Muscle layer of colon (tissue), 2 donors: ENCODE measurements around the gene PHEX.

ENCODE experiments used
- H3K27ac ChIP-seq: one replicate; pipeline ENCODE4 v1.7.0; 2013; ENCODE audit warnings: low read depth, mild to moderate bottlenecking, low read length, moderate library complexity
- H3K27me3 ChIP-seq, 2 donors: one replicate each; pipeline ENCODE4 v1.7.0; 2013; ENCODE audit warnings: low read length in 2 of 2, mild to moderate bottlenecking in 2 of 2; ENCODE audit not compliant: insufficient read depth in 2 of 2, control insufficient read depth in 1 of 2
- H3K36me3 ChIP-seq: one replicate; pipeline ENCODE4 v1.7.0; 2013; ENCODE audit warnings: mild to moderate bottlenecking, low read length; ENCODE audit not compliant: insufficient read depth
- H3K4me1 ChIP-seq: one replicate; pipeline ENCODE4 v1.7.0; 2013; ENCODE audit warnings: mild to moderate bottlenecking, low read length; ENCODE audit not compliant: insufficient read depth
- H3K4me3 ChIP-seq, 2 donors: one replicate each; pipeline ENCODE4 v1.7.0; 2013; ENCODE audit warnings: low read length in 2 of 2, low read depth in 1 of 2, mild to moderate bottlenecking in 1 of 2, moderate library complexity in 1 of 2
- H3K9ac ChIP-seq: one replicate; pipeline ENCODE4 v1.7.0; 2013; ENCODE audit warnings: low read length
- H3K9me3 ChIP-seq: one replicate; pipeline ENCODE4 v1.7.0; 2013; ENCODE audit warnings: mild to moderate bottlenecking, low read length
- donor health status: abdominal sarcoma.
- donor health status: Adenocarcinoma of cecum.

Gene PHEX

DNA sequence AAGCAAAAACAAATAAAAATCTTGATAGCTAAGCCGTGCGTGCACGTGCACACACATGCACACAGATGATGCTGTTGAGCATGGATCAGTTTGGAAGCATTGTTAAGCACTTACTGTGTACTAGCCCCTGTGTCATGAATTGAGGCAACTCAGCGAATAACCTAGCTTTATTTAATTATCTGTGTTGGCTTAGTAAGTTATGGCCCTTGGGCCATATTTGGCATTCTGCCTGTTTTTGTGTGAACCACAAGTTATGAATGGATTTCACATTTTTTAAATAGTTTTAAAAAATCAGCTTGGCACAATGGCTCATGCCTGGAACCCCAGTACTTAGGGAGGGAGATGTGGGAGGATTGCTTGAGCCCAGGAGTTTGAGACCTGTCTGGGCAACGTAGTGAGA is 126.9 kb downstream of the PHEX start:
- H3K27me3 ChIP-seq = no peaks in the 10 kb centered on the region
- H3K4me1 ChIP-seq = no peaks in the 10 kb centered on the region
- H3K27ac ChIP-seq = no peak overlapping the region
- H3K9me3 ChIP-seq = no peaks in the 10 kb centered on the region
- H3K36me3 ChIP-seq = no peaks in the 10 kb centered on the region
- no peak overlapping the region for H3K4me3 ChIP-seq
- H3K9ac ChIP-seq = no peak overlapping the region

DNA sequence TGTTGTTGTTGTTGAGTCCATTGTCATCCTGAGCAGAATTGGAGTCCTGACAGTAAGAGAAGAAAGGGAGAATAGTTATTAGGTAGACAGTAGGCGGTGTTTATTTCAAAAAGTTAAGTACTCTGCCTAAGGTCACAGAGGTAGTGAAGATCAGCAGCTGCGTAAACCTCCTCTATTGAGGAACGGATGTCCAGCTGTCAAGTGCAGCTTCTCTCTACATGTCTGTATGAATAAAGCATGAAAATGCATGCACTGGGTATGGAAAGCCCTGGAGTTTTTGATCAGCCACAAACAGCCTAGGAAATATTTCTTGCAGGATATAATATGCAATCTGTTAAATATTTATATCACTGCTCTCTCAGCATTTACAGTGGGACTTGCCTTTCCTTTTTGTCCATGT is 131.2 kb downstream of the PHEX start:
- Histone ChIP-seq H3K9me3 (no peaks in the 10 kb centered on the region), H3K27me3 (no peaks in the 10 kb centered on the region)

DNA sequence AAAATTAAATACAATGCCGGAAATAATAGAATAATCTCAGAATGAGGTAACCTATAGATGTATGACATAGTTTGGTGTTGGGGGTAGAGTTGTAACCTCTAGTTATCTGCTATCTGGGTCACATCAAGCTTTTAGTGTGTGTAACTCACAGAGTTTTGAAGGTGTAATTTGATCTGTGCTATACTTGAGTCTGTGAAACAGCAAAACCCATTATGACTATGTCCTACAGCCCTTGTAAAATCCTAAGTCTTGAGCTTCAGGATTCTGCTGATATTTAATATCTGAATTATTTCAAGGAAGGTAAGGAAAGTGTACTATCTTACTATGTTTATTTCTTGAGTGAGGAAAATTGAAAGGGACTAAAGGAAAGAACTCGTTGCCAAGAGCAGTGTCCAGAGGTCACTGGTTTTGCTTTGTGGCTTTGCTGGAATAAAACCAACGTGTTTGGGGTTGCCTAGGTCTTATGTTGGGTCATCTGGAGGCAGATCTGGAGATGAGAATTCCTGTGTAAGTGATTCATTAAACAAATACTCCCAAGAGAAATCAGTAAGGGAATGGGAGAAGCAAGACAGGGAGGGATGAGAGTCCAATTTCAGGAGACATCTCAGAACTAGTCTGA is 132.8 kb downstream of the PHEX start:
- Histone ChIP-seq H3K4me3 (no peak overlapping the region), H3K27me3 (no peaks in the 10 kb centered on the region), H3K9ac (no peak overlapping the region), H3K27ac (no peak overlapping the region), H3K9me3 (no peaks in the 10 kb centered on the region), H3K36me3 (no peaks in the 10 kb centered on the region), H3K4me1 (no peaks in the 10 kb centered on the region)

More for the DNA sequence above, 131.2 kb downstream of the PHEX start:
- H3K9ac ChIP-seq = no peak overlapping the region
- H3K27ac ChIP-seq = no peak overlapping the region
- no peaks in the 10 kb centered on the region for H3K36me3 ChIP-seq
- no peaks in the 10 kb centered on the region for H3K4me1 ChIP-seq
- no peak overlapping the region for H3K4me3 ChIP-seq

GRCh38 chrX:22165732-22166457 is 133.8 kb downstream of the PHEX start:
- H3K4me1 ChIP-seq = no peaks in the 10 kb centered on the region
- no peak overlapping the region for H3K4me3 ChIP-seq
- H3K9me3 ChIP-seq = no peaks in the 10 kb centered on the region
- H3K36me3 ChIP-seq = no peaks in the 10 kb centered on the region
- no peak overlapping the region for H3K9ac ChIP-seq
- no peaks in the 10 kb centered on the region for H3K27me3 ChIP-seq
- H3K27ac ChIP-seq = no peak overlapping the region

DNA sequence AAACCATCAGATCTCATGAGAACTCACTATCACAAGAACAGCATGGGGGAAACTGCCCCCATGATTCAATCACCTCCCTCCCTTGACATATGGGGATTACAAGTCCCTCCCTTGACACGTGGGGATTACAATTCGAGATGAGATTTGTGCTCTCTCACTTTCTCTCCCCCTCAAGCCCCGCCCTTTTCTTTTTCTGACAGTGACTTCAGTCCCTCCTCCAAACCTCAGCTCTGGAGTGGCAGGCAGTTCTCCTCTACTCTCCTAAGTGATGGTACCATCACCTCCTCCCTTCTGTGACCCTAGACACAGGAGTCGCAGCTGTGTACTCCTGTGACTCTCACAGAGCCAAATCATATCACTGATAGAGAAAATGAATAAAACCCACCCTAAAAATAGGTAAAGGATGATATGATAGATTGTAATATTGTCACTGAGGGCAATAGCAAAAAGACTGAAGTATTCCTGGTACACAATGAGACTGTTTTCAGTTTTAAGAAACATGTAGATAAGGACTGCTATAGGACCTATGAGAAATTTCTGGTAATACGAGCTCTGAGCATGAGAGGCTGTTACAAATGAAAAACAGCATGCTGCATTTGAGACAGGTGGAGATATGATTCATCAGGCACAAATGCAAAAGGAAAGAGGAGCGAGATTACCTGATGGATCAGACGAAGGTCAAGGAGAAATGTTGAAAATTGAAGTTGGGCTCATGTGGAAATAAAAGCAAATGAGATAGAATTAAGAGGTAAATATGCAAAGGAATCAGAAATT is 139.3 kb downstream of the PHEX start:
- Histone ChIP-seq H3K4me3 (no peak overlapping the region), H3K36me3 (no peaks in the 10 kb centered on the region), H3K27ac (no peak overlapping the region), H3K9me3 (no peaks in the 10 kb centered on the region), H3K4me1 (no peaks in the 10 kb centered on the region), H3K27me3 (no peaks in the 10 kb centered on the region), H3K9ac (no peak overlapping the region)

DNA sequence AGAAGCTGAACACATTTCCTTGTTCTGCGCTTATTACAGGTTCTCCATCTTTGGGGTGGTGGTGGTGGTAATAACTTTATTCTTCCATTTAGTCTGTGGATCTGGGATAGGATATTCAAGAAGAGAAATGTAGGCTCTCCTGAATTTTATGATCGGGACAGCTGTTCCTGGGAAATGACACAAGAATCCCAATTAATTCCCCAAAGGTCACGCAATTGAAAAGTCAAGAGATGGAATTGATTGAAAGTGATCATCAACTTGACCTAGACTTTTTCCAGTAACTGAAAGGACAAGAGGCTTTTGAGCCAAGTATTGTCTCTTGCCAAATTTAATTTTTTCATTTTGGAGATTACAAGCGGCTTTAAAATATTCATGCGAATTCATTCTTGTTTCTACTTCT is 141.8 kb downstream of the PHEX start:
- Histone ChIP-seq H3K27ac (no peak overlapping the region), H3K36me3 (no peaks in the 10 kb centered on the region), H3K9ac (no peak overlapping the region), H3K4me1 (no peaks in the 10 kb centered on the region), H3K4me3 (no peak overlapping the region), H3K9me3 (no peaks in the 10 kb centered on the region), H3K27me3 (no peaks in the 10 kb centered on the region)

DNA sequence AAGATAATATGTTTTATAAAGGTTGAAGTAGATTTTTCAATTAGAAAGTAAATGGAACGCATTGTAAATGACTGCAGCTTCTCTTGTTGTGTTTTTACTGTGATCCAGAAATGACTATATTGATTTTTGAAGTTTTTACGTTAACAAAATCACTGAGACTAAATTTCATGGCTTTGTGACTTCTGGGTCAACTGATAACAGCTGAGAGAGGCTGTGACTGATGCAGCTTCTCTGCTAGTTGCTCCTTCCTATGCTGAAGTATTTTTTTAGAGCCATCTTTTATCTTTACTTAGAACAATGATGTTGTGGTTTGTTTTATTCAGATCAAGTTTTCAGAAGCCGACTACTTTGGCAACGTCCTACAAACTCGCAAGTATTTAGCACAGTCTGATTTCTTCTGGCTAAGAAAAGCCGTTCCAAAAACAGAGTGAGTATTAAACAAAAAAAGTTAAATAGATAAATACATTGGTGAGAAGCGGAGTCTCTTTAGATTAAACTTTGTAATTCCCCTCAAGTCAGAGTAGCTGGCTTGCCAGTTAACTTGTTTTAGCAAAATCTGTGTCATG is 145.9 kb downstream of the PHEX start:
- Histone ChIP-seq H3K27ac (no peak overlapping the region), H3K4me3 (no peak overlapping the region), H3K27me3 (no peaks in the 10 kb centered on the region)

GRCh38 chrX:22184096-22184495 is 152.0 kb downstream of the PHEX start:
- H3K27me3 ChIP-seq = no peaks in the 10 kb centered on the region
- no peak overlapping the region for H3K27ac ChIP-seq
- H3K4me1 ChIP-seq = no peaks in the 10 kb centered on the region
- H3K9ac ChIP-seq = no peak overlapping the region
- no peaks in the 10 kb centered on the region for H3K9me3 ChIP-seq
- no peak overlapping the region for H3K4me3 ChIP-seq
- H3K36me3 ChIP-seq = no peaks in the 10 kb centered on the region

More for the DNA sequence above, 145.9 kb downstream of the PHEX start:
- H3K9ac ChIP-seq = no peak overlapping the region
- H3K9me3 ChIP-seq = no peaks in the 10 kb centered on the region
- no peaks in the 10 kb centered on the region for H3K36me3 ChIP-seq
- no peaks in the 10 kb centered on the region for H3K4me1 ChIP-seq

DNA sequence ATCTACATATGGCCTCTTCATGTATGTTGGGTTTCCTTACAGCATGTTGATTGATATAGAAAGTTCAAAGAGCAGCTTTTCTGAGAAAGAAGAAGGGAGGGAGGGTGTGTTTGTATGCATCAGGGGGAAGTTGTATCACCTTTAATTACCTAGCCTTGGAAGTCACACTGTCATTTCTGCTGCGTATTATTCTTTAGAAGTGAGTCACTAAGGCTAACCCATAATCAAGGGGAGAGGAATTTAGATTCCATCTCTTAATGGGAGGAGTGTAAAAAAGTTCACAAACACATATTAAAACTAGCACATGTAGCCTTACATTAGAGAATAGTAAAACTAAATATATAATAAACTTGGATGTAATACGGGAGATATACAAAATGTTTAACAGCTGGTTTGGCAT is 154.0 kb downstream of the PHEX start:
- Histone ChIP-seq H3K27me3 (no peaks in the 10 kb centered on the region), H3K36me3 (no peaks in the 10 kb centered on the region), H3K4me1 (no peaks in the 10 kb centered on the region), H3K9ac (no peak overlapping the region), H3K27ac (no peak overlapping the region), H3K4me3 (no peak overlapping the region), H3K9me3 (no peaks in the 10 kb centered on the region)

DNA sequence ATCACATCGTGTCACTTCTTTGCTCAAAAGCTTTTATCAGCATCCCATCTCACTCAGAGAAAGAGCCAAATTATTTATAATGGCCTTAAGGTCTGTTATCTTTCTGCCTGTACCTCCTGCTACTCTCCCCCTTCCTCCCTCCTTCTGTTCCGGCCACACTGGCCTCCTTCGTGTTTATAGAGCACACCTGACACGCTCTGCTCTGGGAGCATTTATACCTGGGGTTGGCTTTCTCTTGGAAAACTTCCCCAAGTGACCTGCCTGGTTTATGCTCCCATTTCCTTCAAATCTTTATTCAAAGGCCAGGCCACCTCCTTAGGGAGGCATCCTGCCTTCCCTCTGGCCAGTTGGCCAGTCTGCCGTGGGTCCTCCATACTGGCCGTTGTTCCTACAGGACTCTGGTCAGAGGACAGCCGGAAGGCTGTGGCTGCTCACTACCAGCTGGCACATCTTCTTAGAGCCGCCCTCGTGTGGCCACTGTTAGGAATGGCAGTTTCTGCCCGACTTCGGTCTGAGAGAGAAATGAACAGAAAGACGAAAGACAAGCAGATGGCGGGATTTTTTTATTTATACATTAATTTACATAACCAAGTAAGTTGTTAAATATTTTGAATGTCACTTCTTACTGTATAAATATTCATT is 160.4 kb downstream of the PHEX start:
- Histone ChIP-seq H3K4me3 (no peak overlapping the region), H3K36me3 (no peaks in the 10 kb centered on the region), H3K27ac (no peak overlapping the region), H3K9me3 (no peaks in the 10 kb centered on the region), H3K27me3 (no peaks in the 10 kb centered on the region), H3K9ac (no peak overlapping the region), H3K4me1 (no peaks in the 10 kb centered on the region)
